Effector memory CD4-positive, alpha-beta T cell (primary cell): ENCODE data around the gene TSNAX.

ENCODE experiments used
- DNase-seq, 3 donors: peaks; one replicate each; pipeline ENCODE4 v3.0.0-alpha.2; 2020
- H3K27ac ChIP-seq: 2 replicates; pipeline ENCODE4 v1.7.0; 2013; ENCODE audit warnings: mild to moderate bottlenecking, low read length, moderate library complexity; ENCODE audit not compliant: insufficient read depth, poor library complexity, severe bottlenecking
- H3K27me3 ChIP-seq: replicated peaks from 2 replicates; pipeline ENCODE4 v1.7.0; 2013; ENCODE audit warnings: mild to moderate bottlenecking, low read length; ENCODE audit not compliant: insufficient read depth, control insufficient read depth, poor library complexity, severe bottlenecking
- H3K36me3 ChIP-seq: 2 replicates; pipeline ENCODE4 v1.7.0; 2013; ENCODE audit warnings: mild to moderate bottlenecking, low read length, moderate library complexity; ENCODE audit not compliant: control insufficient read depth, insufficient read depth
- H3K4me1 ChIP-seq: 2 replicates; pipeline ENCODE4 v1.7.0; 2013; ENCODE audit warnings: low read length, mild to moderate bottlenecking; ENCODE audit not compliant: control insufficient read depth, insufficient read depth, poor library complexity, severe bottlenecking
- H3K4me3 ChIP-seq: 2 replicates; pipeline ENCODE4 v1.7.0; 2013; ENCODE audit warnings: low read length, low read depth, mild to moderate bottlenecking; ENCODE audit not compliant: insufficient read depth, poor library complexity, severe bottlenecking
- H3K9me3 ChIP-seq: 2 replicates; pipeline ENCODE4 v1.7.0; 2013; ENCODE audit warnings: mild to moderate bottlenecking, low read length, moderate library complexity; ENCODE audit not compliant: control insufficient read depth

TSNAX gene

GRCh38 chr1:231540847-231541246 is 12.4 kb downstream of the TSNAX start:
- Histone ChIP-seq H3K9me3 (no peaks in the 10 kb centered on the region), H3K4me3 (no peak overlapping the region), H3K36me3 (peaks cover 55% of the 10 kb centered on the region), H3K27ac (no peak overlapping the region), H3K4me1 (no peaks in the 10 kb centered on the region), H3K27me3 (no peaks in the 10 kb centered on the region)
- no peak for DNase-seq

GRCh38 chr1:231541842-231542241 is 13.4 kb downstream of the TSNAX start:
- H3K36me3 ChIP-seq = peaks cover 52% of the 10 kb centered on the region
- H3K27ac ChIP-seq = no peak overlapping the region
- H3K9me3 ChIP-seq = no peaks in the 10 kb centered on the region
- H3K27me3 ChIP-seq = no peaks in the 10 kb centered on the region
- H3K4me1 ChIP-seq = no peaks in the 10 kb centered on the region
- no peak for DNase-seq
- H3K4me3 ChIP-seq = no peak overlapping the region

DNA sequence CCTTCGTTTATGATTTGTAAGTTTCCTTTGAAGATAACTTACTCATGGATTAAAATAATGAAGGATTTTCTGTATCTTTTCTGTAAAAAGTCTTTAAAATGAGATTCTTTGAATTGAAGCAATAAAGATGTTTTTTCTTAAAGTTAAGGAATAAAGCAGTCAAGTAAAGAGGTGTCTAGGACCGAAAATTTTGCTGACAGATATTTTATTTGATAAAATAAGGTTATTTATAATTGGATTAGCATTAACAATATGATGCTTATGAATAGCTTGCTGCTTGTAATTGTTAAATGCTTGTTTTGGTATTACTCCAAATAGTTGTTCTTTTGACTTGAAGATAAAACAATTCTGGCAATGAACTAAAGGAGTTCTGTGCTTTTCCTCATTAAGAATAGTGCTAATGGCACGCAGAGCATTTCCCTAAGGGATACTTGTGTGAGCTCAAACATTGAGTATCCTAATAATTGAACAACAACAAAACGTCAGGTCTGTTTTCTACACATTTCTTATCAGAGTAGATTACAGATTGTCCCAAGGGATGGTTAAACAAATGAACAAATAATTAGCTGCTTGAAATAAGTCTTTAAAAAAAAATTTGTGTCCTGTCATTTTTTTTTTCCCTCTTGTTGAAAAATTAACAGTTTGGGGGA is 16.6 kb downstream of the TSNAX start:
- H3K9me3 ChIP-seq = no peaks in the 10 kb centered on the region
- H3K4me1 ChIP-seq = no peaks in the 10 kb centered on the region
- no peak overlapping the region for H3K4me3 ChIP-seq
- DNase-seq = no peak
- no peak overlapping the region for H3K27ac ChIP-seq
- no peaks in the 10 kb centered on the region for H3K27me3 ChIP-seq
- peaks cover 26% of the 10 kb centered on the region for H3K36me3 ChIP-seq

DNA sequence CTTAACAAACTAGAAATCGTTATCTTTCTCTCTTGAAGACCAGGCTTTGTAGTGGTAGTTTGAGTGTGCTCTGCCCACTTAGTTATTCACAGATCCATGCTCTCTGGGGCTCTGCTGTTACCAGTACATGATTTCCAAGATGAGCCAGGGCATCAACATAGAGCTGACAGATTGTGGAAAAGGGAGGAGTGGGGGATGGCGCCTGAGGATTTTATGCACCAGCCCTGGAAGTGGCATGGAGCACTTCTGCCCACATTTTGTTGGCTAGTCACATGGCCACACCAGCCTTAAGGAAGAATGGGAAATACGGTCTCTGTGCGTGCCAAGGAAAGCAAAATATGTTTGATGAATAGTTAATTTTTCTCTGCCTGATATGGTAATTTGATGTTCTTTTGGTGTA is 18.2 kb downstream of the TSNAX start:
- no peaks in the 10 kb centered on the region for H3K27me3 ChIP-seq
- no peaks in the 10 kb centered on the region for H3K4me1 ChIP-seq
- DNase-seq = no peak
- H3K9me3 ChIP-seq = no peaks in the 10 kb centered on the region
- no peak overlapping the region for H3K4me3 ChIP-seq
- peaks cover 24% of the 10 kb centered on the region for H3K36me3 ChIP-seq
- H3K27ac ChIP-seq = no peak overlapping the region

DNA sequence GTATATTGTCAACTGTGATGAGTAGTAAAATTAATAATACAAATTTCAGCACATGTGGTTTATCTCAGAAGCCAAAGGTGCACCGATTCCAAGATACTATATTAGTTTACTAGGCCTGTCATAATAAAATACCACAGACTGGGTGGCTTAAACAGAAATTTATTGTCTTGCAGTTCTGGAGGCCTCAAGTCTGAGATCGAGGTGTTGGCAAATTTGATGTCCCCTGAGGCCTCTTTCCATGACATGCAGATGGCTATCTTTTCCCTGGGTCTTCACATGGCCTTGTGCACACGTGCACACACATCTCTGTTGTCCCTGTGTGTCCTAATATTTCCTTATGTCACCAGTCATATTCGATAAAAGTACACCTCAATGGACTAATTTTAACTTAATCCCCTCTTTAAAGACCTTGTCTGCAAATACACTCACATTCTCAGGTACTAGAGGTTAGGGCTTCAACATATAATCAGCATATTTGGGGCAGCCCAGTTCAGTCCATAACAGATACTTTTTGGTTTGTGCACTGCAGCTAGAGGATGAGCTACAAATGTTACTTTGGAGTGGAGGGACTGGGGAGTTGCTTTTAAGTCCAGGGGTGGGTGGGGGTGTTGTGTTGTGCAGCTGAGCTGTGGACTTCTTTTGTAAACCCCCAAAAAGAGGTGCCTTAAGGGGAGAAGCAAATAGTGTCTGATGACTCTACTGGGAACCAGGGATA is 21.4 kb downstream of the TSNAX start:
- Histone ChIP-seq H3K9me3 (no peaks in the 10 kb centered on the region), H3K27me3 (no peaks in the 10 kb centered on the region), H3K4me1 (no peaks in the 10 kb centered on the region), H3K36me3 (peaks cover 3% of the 10 kb centered on the region), H3K27ac (no peak overlapping the region), H3K4me3 (no peak overlapping the region)
- no peak for DNase-seq

- Histone ChIP-seq H3K4me3 (no peak overlapping the region), H3K27me3 (no peaks in the 10 kb centered on the region), H3K9me3 (no peaks in the 10 kb centered on the region), H3K36me3 (peaks cover 3% of the 10 kb centered on the region), H3K4me1 (no peaks in the 10 kb centered on the region), H3K27ac (no peak overlapping the region)
- peak in 1 of 3 donors; percentile 5 for DNase-seq
These were observed 21.9 kb downstream of the TSNAX start for GRCh38 chr1:231550448-231550781.

- Histone ChIP-seq H3K27ac (no peak overlapping the region), H3K36me3 (peaks cover 3% of the 10 kb centered on the region), H3K9me3 (no peaks in the 10 kb centered on the region), H3K4me1 (no peaks in the 10 kb centered on the region), H3K27me3 (no peaks in the 10 kb centered on the region), H3K4me3 (no peak overlapping the region)
- DNase-seq = no peak
These were observed 24.9 kb downstream of the TSNAX start for GRCh38 chr1:231553320-231553719.

GRCh38 chr1:231554969-231555368 is 26.5 kb downstream of the TSNAX start:
- no peak overlapping the region for H3K27ac ChIP-seq

DNA sequence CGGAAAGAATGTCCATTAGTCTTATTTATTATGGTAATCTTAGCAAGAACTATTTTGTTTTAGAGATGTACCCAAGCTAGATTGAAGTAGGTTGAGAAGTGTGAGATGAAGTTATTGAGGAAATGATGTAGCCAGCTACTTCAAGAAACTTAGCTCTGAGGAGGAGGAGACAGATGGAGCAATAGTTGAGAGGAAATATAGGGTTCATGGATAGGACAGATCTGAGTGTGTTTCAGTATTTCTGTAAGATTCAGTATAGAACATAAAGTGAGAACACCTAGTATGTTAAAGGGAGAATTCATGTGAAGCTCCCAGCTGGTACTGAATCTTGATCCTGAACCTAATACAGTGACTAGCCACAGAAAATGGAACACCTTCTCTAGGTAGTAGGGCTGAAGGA is 28.9 kb downstream of the TSNAX start:
- Histone ChIP-seq H3K4me1 (no peaks in the 10 kb centered on the region), H3K27me3 (no peaks in the 10 kb centered on the region), H3K9me3 (no peaks in the 10 kb centered on the region), H3K36me3 (peaks cover 3% of the 10 kb centered on the region), H3K27ac (no peak overlapping the region), H3K4me3 (no peak overlapping the region)
- no peak for DNase-seq

More at GRCh38 chr1:231554969-231555368, 26.5 kb downstream of the TSNAX start:
- Histone ChIP-seq H3K9me3 (no peaks in the 10 kb centered on the region), H3K36me3 (peaks cover 3% of the 10 kb centered on the region), H3K4me1 (no peaks in the 10 kb centered on the region), H3K4me3 (no peak overlapping the region), H3K27me3 (no peaks in the 10 kb centered on the region)
- DNase-seq = no peak

GRCh38 chr1:231557898-231558707 is 29.6 kb downstream of the TSNAX start:
- no peak overlapping the region for H3K27ac ChIP-seq
- H3K4me3 ChIP-seq = no peak overlapping the region
- DNase-seq = no peak
- H3K9me3 ChIP-seq = no peaks in the 10 kb centered on the region
- H3K4me1 ChIP-seq = no peaks in the 10 kb centered on the region
- H3K36me3 ChIP-seq = peaks cover 4% of the 10 kb centered on the region
- no peaks in the 10 kb centered on the region for H3K27me3 ChIP-seq
